ENCODE measurements around the gene PRUNE2.

PRUNE2 gene

DNA sequence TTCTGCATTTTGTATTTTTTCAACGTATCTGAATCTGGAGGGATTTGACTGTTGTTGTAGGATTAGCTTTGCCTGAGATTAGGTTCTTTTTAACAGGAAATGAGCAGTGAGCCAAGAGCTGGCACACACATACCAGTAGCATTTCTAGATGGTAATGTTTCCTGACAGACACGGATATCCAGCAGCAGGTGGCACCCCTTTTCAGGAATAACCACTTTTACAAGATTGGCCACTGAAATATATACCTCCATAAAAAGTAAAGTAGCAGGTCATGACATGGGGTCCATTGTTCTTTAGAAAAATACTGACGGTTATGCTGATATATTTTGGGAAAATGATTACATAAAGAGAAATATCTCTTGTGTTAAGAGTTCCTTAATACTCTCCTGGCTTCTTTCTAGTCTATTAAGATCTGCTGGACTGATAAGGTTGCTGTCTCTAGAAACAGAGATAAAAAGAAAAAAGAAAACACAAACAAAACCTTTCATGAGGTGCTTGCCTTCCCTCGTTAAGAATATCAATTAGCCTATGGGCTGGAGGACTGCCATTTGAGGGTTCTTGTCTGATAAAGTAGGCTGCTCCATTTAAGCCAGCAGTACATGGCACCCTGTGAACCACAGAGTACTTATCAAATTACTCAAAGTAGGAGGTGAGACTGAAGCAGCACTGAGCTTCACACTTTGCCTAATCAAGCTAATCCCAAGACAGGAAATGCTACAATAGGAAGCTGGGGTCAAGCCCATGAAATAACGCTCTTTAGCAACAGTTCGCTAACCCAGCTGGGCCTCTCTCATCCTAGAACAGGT lies 243.2 kb downstream of the PRUNE2 start:
- no peak for DNase-seq (ENCODE audit: extremely low read depth, low read depth)

DNA sequence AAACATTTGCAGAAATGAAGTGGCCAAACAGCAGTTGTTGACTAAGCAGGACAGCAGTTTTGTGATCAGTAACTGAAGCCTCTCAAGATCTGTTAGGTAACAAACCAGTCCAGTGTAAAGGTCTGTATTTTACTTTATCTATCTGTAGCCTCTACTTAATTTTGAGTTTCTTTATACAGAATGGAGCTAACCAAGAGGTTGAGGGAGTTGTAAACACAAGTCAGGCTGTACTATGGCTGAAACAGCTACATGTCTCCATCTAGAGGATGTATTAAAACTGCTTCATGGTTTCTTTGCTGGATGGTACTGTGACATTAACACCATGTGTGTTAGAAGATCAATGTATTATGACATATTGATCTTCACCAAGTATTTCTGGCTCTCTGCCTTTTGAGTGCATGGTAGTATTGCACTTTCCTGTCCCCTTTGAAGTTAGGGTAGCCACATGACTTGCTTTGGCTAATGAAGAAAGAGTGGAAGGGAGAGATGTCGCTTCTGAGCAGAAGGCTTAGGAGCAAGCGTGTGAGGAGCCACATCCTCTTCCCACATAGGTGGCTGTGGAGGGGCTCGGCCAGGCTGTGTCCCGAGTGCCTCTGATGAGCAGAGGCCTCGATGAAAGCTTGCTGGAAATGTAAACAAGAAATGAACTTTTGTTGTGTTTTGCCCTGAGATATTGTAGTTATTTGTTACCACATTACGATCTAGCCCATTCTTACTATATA lies 247.2 kb downstream of the PRUNE2 start:
- TF ChIP-seq, protein P1, sequence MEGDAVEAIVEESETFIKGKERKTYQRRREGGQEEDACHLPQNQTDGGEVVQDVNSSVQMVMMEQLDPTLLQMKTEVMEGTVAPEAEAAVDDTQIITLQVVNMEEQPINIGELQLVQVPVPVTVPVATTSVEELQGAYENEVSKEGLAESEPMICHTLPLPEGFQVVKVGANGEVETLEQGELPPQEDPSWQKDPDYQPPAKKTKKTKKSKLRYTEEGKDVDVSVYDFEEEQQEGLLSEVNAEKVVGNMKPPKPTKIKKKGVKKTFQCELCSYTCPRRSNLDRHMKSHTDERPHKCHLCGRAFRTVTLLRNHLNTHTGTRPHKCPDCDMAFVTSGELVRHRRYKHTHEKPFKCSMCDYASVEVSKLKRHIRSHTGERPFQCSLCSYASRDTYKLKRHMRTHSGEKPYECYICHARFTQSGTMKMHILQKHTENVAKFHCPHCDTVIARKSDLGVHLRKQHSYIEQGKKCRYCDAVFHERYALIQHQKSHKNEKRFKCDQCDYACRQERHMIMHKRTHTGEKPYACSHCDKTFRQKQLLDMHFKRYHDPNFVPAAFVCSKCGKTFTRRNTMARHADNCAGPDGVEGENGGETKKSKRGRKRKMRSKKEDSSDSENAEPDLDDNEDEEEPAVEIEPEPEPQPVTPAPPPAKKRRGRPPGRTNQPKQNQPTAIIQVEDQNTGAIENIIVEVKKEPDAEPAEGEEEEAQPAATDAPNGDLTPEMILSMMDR (IDR thresholded peaks at IDR 0.05; ENCODE audit: low read depth, low read length) = peak; percentile 72

More for the DNA sequence above, 243.2 kb downstream of the PRUNE2 start:
- TF ChIP-seq, protein P1 (IDR thresholded peaks at IDR 0.05; ENCODE audit: low read depth, low read length) = no peak

DNA sequence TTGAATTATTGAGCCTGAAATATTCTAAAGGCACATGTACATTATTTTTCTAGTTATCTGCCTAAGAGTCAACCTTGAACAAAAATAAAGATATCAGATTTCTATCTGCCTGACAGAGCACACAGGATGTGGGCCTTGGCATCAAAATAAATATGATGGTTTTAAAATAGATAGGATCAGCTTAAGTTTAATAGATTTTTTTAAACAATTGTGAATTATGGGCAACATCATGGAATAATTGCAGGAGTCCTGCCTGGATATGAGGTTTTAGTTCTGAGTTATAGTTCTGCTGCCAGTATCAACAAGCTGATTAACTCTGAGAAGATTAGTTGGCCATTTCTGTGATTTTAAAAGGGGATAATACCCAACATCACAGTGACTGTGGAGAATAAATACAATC lies 248.6 kb downstream of the PRUNE2 start:
- TF ChIP-seq, protein P1 (IDR thresholded peaks at IDR 0.05; ENCODE audit: low read depth, low read length) = no peak
- DNase-seq (ENCODE audit: extremely low read depth, low read depth) = no peak

More for the DNA sequence above, 247.2 kb downstream of the PRUNE2 start:
- DNase-seq (ENCODE audit: extremely low read depth, low read depth) = peak; percentile 54

DNA sequence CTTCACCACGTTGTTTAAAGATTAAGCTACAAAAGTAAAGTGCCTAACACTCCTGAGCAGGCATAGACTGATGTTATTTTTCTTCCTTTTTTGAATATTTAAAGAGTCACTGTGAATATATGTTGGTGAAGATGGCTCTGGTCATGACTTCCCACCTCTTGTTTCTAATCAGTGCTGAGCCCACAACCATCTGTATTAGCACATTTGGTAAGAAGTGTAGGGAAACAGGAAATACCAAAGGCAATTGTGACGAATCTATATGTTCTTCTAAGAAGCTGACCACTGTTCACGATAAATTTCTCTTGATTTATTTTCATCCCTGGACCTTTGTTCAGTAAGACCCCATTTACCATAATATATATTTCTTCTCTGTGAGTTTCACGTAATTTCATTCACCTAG lies 249.9 kb downstream of the PRUNE2 start:
- TF ChIP-seq, protein P1 (IDR thresholded peaks at IDR 0.05; ENCODE audit: low read depth, low read length) = no peak
- no peak for DNase-seq (ENCODE audit: extremely low read depth, low read depth)

DNA sequence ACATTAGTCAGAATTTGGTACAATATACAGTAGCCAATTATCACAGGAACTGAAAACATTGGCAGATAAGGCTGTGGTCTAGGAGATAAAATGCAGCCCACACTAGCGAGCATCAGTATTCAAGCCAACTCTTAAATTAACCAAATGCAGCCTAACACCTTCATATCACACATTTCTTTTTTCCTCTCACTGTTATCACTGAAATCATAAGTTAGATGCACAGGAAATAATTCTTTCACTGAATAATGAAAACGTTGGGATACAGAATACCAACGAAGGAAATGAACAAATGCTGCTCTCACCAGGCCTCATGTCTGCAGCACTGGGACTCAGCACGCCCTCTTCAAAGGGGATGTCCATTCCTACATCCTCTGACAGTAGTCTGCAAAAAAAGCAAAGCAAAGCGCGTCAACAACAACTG lies 250.8 kb downstream of the PRUNE2 start:
- DNase-seq (ENCODE audit: extremely low read depth, low read depth) = no peak
- TF ChIP-seq, protein P1 (IDR thresholded peaks at IDR 0.05; ENCODE audit: low read depth, low read length) = no peak

DNA sequence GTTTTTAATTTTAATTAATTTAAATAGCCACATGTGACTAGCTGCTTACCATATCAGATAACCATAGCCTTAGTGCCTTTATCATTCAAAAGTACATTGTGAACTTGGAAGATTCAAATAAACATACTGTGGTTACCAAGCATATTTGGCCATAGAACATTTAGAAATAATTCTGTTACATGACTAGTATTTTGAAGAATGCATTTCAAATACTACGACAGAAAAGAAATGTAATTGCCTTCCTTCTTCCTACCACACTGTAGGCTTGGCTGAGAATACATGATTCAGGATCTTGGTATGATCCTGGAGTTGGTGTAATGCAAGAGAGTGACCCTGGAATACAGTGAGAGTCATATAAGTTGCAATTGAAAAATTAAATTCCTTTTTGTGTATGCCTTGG lies 251.3 kb downstream of the PRUNE2 start:
- DNase-seq (ENCODE audit: extremely low read depth, low read depth) = peak; percentile 78
- TF ChIP-seq, protein P1 (IDR thresholded peaks at IDR 0.05; ENCODE audit: low read depth, low read length) = no peak

DNA sequence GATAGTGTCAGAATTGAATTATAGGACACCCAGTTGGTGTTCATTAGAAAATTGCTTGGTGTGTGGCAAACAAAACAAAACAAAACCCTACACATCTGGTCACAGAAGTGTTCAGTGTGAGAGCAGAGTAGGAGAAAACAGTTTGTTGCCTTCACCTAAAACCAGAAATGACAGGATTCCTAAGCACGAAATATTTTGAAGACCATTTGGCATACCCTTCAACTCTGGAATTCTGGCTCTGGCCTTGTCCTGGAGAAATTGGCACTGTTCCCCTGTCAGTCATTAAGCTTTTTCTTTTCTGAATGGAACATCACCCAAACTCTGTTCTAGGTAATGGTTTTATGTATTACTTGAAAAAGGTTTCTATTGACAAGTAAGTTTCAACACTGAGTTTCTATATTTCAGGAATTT lies 251.9 kb downstream of the PRUNE2 start:
- TF ChIP-seq, protein P1 (IDR thresholded peaks at IDR 0.05; ENCODE audit: low read depth, low read length) = no peak
- DNase-seq (ENCODE audit: extremely low read depth, low read depth) = no peak

Measured in AG09319 (cell line).